AG10803 (cell line): ENCODE measurements around the gene PFKP.
A peak's percentile ranks its signal among the peaks of the same experiment; 100 is the strongest.

ENCODE experiments used
- DNase-seq: peaks from one replicate; pipeline ENCODE4 v3.0.0; 2010; ENCODE audit warnings: low read depth
- H3K4me3 ChIP-seq: 2 replicates; pipeline ENCODE4 v1.5.1; 2011; ENCODE audit warnings: mild to moderate bottlenecking, low read length, control low read depth
- CTCF ChIP-seq: conservative IDR thresholded peaks from 2 replicates; pipeline ENCODE4 v1.5.1; 2011; ENCODE audit warnings: mild to moderate bottlenecking, low read length, control low read depth, inconsistent platforms

Gene PFKP

GRCh38 chr10:3071405-3072198 is 4.3 kb downstream of the PFKP start:
- H3K4me3 ChIP-seq: no peak overlapping the region
- no peak for TF ChIP-seq CTCF
- DNase-seq: peak; percentile 61

GRCh38 chr10:3072641-3073360 is 5.5 kb downstream of the PFKP start:
- no peak for DNase-seq
- no peak overlapping the region for H3K4me3 ChIP-seq
- TF ChIP-seq CTCF: no peak

- no peak for TF ChIP-seq CTCF
- DNase-seq: no peak
- no peak overlapping the region for H3K4me3 ChIP-seq
These were observed 6.9 kb downstream of the PFKP start for GRCh38 chr10:3074145-3074665.

GRCh38 chr10:3074985-3075600 is 7.7 kb downstream of the PFKP start:
- no peak for TF ChIP-seq CTCF
- no peak overlapping the region for H3K4me3 ChIP-seq
- DNase-seq: no peak

GRCh38 chr10:3076138-3076537 is 8.8 kb downstream of the PFKP start:
- DNase-seq: no peak
- TF ChIP-seq CTCF: no peak
- H3K4me3 ChIP-seq: no peak overlapping the region

GRCh38 chr10:3077509-3077908 is 10.2 kb downstream of the PFKP start:
- DNase-seq: no peak
- no peak overlapping the region for H3K4me3 ChIP-seq
- no peak for TF ChIP-seq CTCF
